ENCODE measurements around the gene LETM1.

- TF ChIP-seq POLR2A (IDR thresholded peaks at IDR 0.05): no peak
- TF ChIP-seq, protein P1, sequence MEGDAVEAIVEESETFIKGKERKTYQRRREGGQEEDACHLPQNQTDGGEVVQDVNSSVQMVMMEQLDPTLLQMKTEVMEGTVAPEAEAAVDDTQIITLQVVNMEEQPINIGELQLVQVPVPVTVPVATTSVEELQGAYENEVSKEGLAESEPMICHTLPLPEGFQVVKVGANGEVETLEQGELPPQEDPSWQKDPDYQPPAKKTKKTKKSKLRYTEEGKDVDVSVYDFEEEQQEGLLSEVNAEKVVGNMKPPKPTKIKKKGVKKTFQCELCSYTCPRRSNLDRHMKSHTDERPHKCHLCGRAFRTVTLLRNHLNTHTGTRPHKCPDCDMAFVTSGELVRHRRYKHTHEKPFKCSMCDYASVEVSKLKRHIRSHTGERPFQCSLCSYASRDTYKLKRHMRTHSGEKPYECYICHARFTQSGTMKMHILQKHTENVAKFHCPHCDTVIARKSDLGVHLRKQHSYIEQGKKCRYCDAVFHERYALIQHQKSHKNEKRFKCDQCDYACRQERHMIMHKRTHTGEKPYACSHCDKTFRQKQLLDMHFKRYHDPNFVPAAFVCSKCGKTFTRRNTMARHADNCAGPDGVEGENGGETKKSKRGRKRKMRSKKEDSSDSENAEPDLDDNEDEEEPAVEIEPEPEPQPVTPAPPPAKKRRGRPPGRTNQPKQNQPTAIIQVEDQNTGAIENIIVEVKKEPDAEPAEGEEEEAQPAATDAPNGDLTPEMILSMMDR (IDR thresholded peaks at IDR 0.05): no peak
- no peak for TF ChIP-seq POLR2AphosphoS5 (IDR thresholded peaks at IDR 0.05)
Observed at GRCh38 chr4:1902243-1902642, 46.3 kb upstream of the LETM1 start.

Data from prostate gland (tissue), 2 donors.